Stimulated activated CD4-positive, alpha-beta T cell treated with anti-CD3 and anti-CD28 coated beads, TNF-alpha, amount 100 ng/mL, for 4 hours (primary cell): ENCODE data around the gene ANKRD24.
"Not testable (repeated sequence)": the region's sequence is repeated elsewhere in the genome, so short reads cannot be mapped to it uniquely, and the experiment has no call there.

ENCODE experiments used
- DNase-seq, 3 experiments: peaks; one replicate each; pipeline ENCODE4 v3.0.0-alpha.2; 2020; ENCODE audit warnings: low read depth in 3 of 3

Gene ANKRD24

DNA sequence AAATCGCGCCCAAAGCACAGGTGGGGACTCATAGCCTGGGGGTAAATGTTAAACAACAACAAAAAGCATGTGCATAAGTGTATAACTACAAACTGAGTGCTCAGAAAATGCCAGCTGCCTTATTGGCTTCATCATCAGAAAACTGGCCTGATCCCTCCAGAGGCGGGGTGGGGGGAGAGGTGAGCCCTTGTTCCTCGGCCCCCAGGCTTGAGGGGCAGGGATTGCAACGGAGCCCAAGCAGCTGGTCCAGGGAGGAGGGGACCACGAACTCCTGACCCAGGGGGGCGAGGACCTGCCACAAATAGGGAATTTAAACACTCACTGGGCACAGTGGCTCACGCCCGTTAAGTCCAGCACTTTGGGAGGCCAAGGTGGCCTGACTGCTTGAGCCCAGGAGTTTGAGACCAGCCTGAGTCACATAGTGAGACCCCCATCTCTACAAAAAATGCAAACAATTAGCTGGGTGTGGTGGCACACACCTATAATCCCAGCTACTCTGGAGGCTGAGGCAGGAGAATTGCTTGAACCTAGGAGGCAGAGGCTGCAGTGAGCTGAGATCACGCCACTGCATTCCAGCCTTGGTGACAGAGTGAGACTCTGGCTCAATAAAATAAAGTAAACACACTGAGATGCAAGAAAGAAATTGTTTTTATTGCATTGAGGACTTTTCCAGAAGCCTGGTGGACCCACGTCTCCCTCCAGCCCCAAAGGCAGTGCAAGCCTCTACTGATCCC, 8.8 kb upstream of the ANKRD24 start:
- no peak for DNase-seq

- no peak for DNase-seq
Observed at GRCh38 chr19:4174213-4174894, 8.1 kb upstream of the ANKRD24 start.

DNA sequence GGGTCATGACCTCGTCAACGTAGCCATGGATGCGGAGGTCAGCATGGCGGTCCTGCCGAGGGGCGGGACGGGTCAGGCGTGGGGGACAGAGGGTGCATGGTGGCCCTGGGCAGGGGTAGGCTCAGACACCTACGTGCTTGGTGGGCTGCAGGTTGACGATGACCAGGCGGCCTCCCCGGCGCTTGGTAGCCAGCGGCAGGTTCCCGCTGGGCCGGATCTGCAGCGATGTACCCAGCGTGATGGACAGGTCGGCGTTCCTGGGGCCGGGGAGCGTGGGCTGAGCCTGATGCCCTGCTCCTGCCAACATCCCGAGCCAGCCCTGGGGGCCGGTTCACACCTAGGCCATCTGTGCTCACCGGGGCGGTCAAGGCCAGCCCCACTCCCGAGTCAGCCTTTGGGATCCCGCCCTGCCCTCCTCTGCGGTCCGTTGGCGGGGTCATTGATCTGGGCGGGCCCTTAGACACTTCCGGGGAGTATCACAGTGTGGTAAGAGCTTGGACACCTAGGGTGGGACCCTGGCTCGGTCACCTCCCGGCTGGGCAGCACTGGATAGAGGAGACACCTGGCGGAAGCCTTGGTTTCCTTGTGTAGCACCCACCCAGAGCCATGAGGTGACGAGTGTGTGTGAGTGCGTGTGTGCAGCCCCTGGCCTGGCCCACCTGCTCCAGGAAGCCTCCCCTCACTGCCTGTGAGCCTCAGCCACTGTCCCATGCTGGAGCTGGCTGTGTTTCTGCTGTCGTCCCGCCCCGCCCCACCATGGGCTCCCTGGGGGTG, 7.4 kb upstream of the ANKRD24 start:
- DNase-seq, result no peak

DNA sequence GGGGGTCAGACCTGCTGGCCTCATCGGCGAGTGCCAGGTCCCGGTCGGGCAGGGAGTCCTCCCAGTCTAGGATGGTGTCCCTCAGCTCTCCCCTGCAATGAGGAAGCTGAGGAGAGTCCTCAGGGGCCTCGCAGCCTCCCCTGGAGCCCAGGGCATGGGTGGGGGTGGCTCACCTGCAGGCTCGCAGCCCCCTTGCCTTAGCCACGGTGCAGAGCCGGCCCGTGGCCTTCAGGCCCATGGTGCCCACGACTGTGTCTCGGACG, 6.9 kb upstream of the ANKRD24 start:
- DNase-seq, result no peak

- DNase-seq, result no peak
Observed at GRCh38 chr19:4177146-4177545, 5.3 kb upstream of the ANKRD24 start.

DNA sequence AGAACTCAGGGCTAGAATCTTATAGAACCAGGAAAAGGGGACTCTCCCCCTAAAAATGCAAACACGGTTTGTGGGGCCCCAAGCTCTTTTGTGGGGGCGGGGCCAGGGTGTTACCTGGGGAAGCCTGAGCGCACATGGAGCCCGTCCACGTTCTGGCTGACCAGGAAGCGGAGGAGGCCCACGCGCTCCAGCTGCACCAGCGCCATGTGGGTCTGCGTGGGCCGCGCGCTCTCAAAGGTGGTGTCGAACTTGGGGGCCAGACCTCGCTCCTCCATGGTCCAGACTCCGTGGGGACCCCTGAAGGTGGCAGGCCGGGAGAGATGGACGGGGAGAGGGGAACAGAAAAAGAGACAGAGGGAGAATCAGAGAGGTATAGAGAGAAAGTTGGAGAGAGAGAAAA, 3.5 kb upstream of the ANKRD24 start:
- DNase-seq, result no peak

- no peak for DNase-seq
Observed at GRCh38 chr19:4181053-4181508, 1.4 kb upstream of the ANKRD24 start.

- DNase-seq, result no peak
Observed at GRCh38 chr19:4183967-4184717, 1.7 kb downstream of the ANKRD24 start.

DNA sequence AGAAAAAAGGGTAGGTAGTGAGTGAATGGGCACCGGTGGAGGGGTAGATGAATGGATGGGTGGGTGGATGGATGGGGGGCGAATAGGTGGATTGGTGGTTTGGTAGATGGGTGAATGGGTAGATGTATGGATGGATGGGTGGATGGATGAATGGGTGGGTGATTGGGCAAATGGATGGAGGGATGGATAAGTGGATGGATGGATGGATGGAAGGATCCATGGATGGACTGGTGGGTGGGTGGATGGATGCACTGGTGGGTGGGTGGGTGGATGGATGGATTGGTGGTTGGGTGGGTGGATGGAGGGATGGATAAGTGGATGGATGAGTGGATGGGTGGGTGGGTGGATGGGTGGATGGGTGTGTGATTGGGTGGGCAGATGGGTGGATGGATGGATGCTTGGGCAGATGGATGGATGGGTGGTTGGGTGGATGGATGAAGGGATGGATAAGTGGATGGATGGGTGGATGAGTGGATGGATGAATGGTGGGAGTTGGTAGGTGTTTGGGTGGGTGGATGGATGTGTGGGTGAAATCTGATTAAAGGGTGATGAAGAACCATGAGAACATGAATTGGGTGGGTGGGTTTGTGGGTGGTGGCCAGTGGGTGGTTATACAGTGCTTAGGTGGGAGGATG, 2.3 kb downstream of the ANKRD24 start:
- DNase-seq, result no peak

GRCh38 chr19:4185413-4186086, 3.1 kb downstream of the ANKRD24 start:
- no peak for DNase-seq

GRCh38 chr19:4186087-4186993, 3.9 kb downstream of the ANKRD24 start:
- peak; percentile 56 to 69 (median 64) for DNase-seq

DNA sequence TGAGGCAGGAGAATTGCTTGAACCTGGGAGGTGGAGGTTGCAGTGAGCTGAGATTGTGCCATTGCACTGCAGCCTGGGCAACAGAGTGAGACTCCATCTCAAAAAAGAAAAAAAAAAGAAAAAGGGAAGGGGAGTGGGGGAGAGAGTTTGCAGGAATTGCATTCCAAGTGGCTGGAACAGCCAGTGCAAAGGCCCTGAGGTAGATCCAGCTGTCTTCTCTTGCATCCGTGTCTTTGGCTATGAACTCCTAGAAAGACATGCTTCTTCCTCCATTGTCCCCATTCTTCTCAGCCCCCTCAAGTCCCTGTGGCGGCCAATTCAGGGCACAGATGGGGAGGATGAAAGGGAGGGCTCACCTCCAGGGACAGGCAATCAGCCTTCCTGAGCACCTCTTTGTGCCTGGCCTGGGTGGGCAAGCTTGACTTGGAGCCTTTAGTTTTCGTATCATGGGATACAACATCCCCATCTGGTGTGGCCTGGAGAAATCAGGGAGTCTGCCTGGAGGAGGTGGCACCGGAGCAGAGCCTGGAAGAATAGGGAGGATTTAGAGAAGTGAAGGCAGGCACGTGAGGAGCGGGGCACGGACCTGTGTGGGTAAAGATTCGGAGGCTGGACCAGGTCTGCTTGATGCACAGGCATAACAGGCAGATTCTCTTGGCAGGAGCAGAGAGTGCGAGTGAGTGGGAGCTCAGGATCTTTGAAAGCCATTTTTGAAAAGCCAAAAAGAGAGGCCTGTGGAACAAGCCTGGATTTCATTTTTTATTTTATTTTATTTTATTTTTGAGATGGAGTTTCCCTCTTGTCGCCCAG, 5.0 kb downstream of the ANKRD24 start:
- no peak for DNase-seq

GRCh38 chr19:4189641-4190040, 7.2 kb downstream of the ANKRD24 start:
- DNase-seq, result no peak

GRCh38 chr19:4192537-4192936, 10.0 kb downstream of the ANKRD24 start:
- not testable (repeated sequence) for DNase-seq

GRCh38 chr19:4194353-4194752, 11.9 kb downstream of the ANKRD24 start:
- DNase-seq, result no peak

- no peak for DNase-seq
Observed at GRCh38 chr19:4196009-4196408, 13.5 kb downstream of the ANKRD24 start.

DNA sequence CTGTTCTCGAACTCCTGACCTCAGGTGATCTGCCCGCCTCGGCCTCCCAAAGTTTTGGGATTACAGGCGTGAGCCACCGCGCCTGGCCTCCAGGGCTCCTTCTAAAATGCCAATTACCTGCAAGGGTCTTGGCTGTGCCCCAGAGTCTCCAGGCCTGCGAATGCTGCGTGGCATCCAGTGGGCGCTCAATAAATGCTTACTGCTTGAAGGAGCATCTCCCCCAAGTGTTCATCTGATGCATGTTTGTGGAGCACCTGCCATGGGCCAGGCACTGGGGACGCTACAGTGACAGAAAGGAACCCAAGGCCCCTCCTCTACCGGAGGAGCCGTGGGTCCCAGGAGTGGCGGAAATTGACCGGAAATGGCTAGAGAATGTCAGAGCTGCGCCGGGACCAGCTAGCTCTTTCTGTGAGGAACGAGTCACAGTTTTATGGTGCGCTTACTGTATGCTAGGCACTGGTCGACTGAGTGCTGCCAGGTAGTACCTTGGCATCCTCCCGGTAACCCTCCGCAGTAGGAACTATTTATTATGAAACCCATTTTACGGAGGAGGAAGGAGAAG, 14.2 kb downstream of the ANKRD24 start:
- no peak for DNase-seq

- DNase-seq, result no peak
Observed at GRCh38 chr19:4197228-4197624, 14.7 kb downstream of the ANKRD24 start.
